GM21447 (cell line): ENCODE data around the gene TAF9B.
"Not testable (repeated sequence)": the region's sequence is repeated elsewhere in the genome, so short reads cannot be mapped to it uniquely, and the experiment has no call there.

ENCODE experiments used
- ATAC-seq: cut with Tn5 transposase; IDR thresholded peaks from one replicate; pipeline ENCODE4 v1.9.1; 2021; ENCODE audit not compliant: unreplicated experiment

The TAF9B gene

DNA sequence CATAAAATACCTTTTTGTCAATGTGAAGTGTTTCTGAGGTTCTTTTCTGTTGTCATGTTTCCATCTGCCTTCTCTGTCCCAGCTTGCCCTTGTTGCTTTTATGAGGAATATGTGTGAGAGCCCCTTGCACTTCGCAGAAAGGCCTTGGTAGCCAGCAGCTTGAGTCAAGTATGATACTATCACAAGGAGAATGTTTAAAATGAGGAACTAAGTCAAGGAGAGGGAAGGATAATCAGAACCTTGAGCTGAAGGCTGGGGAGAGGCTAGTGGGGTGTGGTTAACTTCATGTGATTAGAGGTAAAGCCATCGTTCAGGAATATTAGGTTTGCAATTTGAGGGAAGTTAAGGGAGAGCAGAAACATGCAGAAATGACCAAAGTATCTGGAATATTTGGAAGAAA, 22.7 kb downstream of the TAF9B start:
- no peak for ATAC-seq

DNA sequence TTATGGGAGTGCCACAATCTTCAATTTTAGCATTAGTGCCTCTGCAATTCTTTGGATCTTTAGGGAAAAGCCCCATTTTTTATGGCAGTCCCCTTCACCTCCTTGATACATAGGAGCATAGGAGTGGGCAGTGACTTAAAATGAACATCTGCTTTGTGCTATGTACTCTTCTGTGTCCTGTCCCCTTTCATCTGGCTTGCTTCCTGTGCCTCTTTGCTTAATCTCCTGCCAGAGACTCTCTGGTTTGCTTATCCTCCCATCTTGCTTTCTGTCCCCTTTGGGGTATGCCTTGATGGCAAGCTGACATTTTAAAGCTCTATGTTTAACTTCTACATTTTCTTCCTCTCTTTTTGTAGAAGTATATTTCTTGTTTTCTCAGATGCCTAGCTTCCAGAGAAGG, 23.1 kb downstream of the TAF9B start:
- no peak for ATAC-seq

DNA sequence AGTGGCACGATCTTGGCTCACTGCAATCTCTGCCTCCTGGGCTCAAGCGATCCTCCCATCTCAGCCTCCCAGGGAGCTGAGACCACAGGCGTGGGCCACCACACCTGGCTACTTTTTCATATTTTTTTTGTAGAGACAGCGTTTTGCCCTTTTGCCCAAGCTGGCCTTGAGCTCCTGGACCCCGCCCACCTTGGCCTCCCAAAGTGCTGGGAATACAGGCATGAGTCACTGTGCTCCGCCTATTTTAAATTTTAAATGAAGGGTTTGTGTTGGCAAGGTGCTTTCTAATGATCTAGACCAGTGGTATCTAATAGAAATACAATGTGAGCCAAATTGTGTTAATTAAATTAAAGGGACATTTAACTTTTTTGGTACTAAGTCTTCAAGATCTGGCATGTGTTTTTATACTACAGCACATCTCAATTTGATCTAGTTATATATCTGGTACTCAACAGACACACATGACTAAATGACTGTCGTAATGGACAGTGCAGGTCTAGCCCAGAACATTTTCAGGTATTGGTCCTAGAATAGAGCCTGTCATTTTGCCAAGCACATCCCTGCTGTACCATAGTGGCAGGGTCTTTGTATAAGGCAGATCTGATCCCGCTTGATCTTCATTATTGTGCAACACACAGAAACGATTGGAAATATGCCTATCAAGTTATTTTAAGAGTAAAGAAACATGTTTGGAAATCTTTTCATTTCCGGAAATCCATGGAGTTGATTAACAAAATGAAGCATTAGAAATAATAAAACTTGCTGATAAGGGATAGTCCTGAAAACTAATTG, 28.1 kb downstream of the TAF9B start:
- ATAC-seq: no peak

DNA sequence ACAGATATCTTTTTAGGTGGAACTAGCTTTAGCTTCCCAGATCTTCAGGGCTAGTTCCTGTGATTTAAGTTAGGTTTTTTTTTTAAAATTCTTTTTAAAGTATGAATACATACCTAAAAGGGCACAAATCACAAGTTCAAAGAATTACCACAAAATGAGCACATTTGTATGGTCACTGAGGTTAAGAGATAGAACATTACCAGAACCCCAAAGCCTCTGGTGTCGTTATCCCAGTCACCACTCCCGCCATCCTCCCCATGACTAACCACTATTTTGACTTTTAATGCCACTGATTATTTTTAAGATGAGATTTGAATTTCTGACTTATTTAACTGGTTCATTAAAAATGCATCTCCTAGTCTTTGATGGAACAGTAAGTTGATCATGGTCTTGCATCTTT, 30.0 kb downstream of the TAF9B start:
- ATAC-seq: no peak

DNA sequence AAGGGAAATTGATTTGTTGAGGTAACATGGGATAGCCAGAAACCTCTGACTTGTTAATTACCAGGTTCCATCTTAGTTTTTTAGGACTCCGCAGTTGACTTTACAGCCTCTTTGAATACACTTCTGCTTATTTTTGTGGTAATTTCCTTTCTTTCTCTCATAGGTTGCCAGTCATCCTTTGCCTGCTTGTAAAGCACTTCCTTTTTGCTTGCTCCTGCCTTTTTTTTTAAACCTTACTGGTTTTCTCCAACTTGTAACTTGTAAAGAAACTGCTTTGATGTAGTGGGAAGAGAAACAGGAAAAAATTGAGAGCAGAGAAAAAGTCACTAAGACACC, 32.8 kb downstream of the TAF9B start:
- ATAC-seq: no peak

DNA sequence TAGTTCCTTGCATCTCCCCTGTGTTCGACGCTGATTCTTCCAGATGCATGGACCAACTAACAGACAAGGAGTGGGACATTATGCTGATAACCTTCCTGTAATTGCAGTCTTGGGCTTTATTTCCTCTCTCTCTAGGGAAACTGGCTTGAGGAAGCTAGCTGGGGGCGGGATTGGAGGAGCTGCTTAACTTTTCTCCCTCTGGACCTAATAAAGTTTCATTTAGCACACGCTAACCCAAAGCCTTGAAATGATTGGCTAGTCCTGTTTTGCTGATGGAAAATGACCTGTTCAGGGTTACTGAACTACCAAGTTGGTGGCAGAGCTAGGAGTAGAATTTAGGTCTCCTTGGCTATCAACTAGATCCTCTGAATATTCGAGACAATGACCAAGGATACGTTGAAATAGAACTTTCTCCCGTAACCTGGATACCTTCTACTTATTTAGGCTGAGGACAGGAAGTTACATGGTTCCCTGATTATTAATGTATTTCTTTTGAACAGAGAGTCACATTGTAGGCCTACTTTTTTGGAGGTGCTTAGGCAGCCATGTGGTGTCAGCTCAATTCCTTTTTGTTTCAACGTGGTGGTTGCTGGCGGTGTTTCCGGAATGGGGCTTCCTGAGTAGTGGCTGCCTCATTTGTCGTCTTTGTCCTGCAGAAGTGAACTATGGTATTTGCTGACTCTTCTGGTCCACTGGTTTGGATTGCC, 33.4 kb downstream of the TAF9B start:
- no peak for ATAC-seq

DNA sequence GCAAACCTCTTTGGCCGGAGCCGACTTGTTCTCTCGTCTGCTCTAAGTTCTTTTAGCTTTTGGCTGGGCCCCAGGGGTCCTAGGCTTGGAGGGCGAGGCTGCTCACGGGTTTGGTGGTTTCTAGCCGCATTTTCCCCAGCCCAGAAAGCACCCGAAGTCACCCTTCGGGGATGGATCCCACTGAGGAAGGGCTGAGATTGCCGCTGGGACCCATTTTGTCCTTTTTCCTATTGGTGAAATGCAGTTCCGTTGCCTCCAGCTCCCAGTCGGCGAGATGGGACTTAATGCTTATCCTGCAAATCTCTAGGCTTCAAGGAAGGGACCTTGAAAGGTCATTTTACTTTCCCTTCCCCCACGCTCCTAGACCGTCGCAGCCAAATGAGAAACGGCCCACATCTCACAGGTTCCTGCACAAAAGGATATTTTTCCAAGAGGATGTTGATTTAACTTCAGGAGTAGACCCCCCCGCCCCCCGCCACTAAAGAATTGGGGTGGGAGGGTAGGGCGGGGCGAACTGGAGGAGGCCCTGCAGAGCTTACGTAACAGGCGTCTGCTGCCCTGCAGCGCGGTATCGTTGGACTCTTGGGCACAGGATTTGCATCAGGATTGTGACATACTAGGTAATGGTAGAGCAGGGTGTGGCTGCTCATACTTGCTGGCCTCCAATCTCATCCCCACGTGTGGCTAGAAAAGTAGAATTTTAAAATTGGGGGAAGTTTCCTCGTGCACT, 34.8 kb downstream of the TAF9B start:
- ATAC-seq: peak; percentile 37

DNA sequence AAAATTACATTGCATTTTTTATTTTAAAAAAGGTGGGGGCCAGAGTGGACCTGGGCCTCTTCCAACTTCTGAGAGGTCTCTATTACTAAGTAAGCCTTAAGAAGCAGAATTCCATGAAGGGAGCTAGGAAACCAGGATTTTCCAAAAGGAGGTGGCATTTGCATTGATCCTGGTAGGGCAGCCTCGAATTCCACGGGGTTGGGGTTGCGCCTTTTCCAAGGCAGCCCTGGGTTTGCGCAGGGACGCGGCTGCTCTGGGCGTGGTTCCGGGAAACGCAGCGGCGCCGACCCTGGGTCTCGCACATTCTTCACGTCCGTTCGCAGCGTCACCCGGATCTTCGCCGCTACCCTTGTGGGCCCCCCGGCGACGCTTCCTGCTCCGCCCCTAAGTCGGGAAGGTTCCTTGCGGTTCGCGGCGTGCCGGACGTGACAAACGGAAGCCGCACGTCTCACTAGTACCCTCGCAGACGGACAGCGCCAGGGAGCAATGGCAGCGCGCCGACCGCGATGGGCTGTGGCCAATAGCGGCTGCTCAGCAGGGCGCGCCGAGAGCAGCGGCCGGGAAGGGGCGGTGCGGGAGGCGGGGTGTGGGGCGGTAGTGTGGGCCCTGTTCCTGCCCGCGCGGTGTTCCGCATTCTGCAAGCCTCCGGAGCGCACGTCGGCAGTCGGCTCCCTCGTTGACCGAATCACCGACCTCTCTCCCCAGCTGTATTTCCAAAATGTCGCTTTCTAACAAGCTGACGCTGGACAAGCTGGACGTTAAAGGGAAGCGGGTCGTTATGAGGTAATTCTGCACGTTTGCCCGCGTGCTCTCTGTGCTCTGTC, 35.6 kb downstream of the TAF9B start, which contains the start of gene PGK1:
PGK1 (plus strand) TSS at position 626 of the 824 bp plus-strand sequence; CDS start at position 719, 93 bp downstream.
- ATAC-seq: peak; percentile 89

DNA sequence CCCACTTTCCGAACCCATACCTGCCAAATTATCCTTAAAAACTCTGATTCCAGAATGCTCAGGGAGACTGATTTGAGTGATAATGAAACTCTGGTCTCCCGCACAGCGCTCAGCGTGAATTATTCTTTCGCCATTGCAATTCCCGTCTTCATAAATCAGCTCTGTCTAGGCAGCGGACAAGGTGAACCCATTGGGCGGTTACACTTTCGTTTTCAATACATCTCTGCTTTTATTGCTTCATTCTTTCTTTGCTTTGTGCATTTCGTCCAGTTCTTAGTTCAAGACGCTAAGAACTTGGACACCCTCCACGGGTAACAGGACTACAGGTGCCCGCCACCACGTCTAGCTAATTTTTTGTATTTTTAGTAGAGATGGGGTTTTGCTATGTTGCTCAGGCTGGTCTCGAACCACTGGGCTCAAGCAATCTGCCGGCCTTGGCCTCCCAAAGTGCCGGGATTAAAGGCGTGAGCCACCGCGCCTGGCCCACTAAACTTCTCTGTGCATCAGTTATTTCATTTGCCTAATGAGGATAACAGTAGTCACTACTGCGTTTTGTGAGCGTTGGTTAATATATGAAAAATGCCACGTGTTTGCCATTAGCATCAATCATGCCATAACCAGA, 36.3 kb downstream of the TAF9B start:
- no peak for ATAC-seq

DNA sequence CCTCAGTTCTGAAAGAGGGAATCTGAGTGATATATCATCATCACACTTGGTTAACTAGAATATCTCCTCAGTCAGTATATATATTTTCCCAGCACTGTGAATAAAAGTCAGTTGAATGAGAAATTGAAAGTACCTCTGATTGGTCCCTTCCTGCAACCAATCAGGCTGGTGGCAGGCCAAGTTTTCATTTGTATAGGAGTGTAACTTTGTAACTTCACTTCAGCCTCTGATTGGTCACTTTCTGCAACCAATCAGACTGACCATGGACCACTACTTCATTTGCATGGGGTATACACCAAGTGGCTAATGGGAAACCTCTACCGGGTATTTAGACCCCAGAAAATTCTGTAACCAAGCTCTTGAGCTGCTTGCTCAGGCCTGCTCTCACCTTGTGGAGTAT, 37.4 kb downstream of the TAF9B start:
- no peak for ATAC-seq

DNA sequence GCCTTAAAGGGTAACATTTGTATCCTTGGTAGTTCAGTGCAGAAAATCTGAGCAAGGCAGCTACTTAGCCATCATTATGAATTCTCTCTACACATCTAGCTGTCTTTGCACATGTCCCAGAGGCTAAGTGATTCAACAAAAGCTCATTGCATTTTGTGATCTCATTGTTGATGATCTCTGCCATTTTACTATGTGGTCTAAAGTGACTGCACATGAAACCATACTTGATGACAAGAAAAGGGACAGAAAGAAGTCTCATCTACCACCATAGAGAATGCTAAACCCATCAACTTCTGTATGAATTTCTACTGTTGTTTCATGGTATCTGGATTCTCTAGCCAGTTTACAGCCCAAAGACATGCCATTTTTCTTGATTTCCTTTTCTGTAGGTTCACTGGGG, 41.3 kb downstream of the TAF9B start:
- ATAC-seq: no peak

DNA sequence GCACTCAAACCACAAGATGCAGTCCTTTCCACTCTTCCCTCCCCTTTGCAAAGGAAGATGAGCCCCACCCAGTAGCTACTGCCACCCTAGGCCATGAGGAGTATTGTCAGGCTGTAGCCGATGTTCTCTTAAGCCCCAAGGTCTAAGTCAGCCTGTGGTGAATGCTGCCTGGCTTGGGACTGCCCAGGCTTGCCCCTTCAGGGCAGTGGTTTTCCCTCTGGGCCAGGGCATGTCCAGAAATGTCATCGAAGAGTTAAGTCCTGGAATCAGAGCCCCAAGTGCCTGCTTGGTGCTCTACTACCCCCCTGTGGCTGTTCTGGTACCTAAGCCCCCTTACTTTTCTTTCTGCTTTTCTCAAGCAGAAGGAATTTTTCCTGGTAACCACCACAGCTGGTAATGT, 47.2 kb downstream of the TAF9B start:
- ATAC-seq: peak; percentile 75

DNA sequence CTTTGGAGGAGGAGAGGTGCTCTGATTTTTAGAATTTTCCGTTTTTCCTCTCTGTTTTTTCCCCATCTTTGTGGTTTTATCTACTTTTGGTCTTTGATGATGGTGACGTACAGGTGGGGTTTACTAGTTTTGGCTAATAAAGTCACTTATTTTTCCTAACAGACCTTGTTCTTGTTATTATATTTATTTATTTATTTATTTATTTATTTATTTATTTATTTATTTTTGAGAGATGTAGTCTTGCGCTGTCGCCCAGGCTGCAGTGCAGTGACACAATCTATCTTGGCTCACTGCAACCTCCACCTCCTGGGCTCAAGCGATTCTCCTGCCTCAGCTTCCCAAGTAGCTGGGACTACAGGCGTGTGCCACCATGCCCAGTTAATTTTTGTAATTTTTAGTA, 58.0 kb downstream of the TAF9B start:
- not testable (repeated sequence) for ATAC-seq
